Smooth muscle cell (in vitro differentiated cells): ENCODE data around the gene HK1. TPM values are rescaled to one million over a fixed set of nuclear protein-coding genes. Genes with fewer than 3 reads are reported as not detected.
"Not testable (repeated sequence)": the region's sequence is repeated elsewhere in the genome, so short reads cannot be mapped to it uniquely, and the experiment has no call there.

Experiments
- DNase-seq: peaks from one replicate; lab custom pipeline; 2025; ENCODE audit not compliant: unreplicated experiment; lab: John Stamatoyannopoulos, UW
- H2AFZ ChIP-seq: fragments of 200-600 bp; sonication (generic); 2 replicates; pipeline ENCODE4 v1.6.0; 2016; ENCODE audit warnings: antibody characterized with exemption, low read depth, mild to moderate bottlenecking
- H3F3A ChIP-seq: fragments of 200-600 bp; sonication (generic); 2 replicates; pipeline ENCODE4 v1.6.0; 2017; ENCODE audit warnings: antibody characterized with exemption, low read depth
- H3K27ac ChIP-seq: fragments of 200-600 bp; sonication (generic); 2 replicates; pipeline ENCODE4 v1.5.1; 2016; ENCODE audit warnings: low read depth, mild to moderate bottlenecking
- H3K27me3 ChIP-seq: fragments of 200-600 bp; sonication (generic); 2 replicates; pipeline ENCODE4 v1.6.1; 2016; ENCODE audit warnings: low read depth, mild to moderate bottlenecking
- H3K36me3 ChIP-seq: fragments of 200-600 bp; sonication (generic); 2 replicates; pipeline ENCODE4 v1.5.1; 2016; ENCODE audit warnings: low read depth
- H3K4me1 ChIP-seq: fragments of 200-600 bp; sonication (generic); 2 replicates; pipeline ENCODE4 v1.5.1; 2016; ENCODE audit warnings: low read depth
- H3K4me2 ChIP-seq: fragments of 200-600 bp; sonication (generic); 2 replicates; pipeline ENCODE4 v1.6.0; 2016; ENCODE audit warnings: mild to moderate bottlenecking
- H3K4me3 ChIP-seq: fragments of 200-600 bp; sonication (generic); 2 replicates; pipeline ENCODE4 v1.5.1; 2016; ENCODE audit warnings: mild to moderate bottlenecking
- H3K79me2 ChIP-seq: fragments of 200-600 bp; sonication (generic); 2 replicates; pipeline ENCODE4 v1.6.0; 2016; ENCODE audit warnings: low read depth, mild to moderate bottlenecking
- H3K9ac ChIP-seq: fragments of 200-600 bp; sonication (generic); 2 replicates; pipeline ENCODE4 v1.6.0; 2016; ENCODE audit warnings: low read depth
- H3K9me3 ChIP-seq: fragments of 200-600 bp; sonication (generic); replicated peaks from 2 replicates; pipeline ENCODE4 v1.5.1; 2016; ENCODE audit warnings: low read depth
- H4K20me1 ChIP-seq: fragments of 200-600 bp; sonication (generic); 2 replicates; pipeline ENCODE4 v1.6.0; 2016; ENCODE audit warnings: low read depth
- WGBS: methylation state at CpG from one replicate; pipeline ENCODE4 v1.1.7; 2016; ENCODE audit warnings: low lambda C conversion rate; 5-methylcytosine and 5-hydroxymethylcytosine counted together
- polyA plus RNA-seq: library from polyadenylated mRNA; unstranded; fragments of >200 nt; fragmentation: Nextera tagmentation; extraction: Ambion mirVana; gene quantifications from 2 replicates; pipeline ENCODE4 v1.2.1, GENCODE V29; 2016
- total RNA-seq: library from RNA; depleted of rRNA; stranded (reverse); fragments of >200 nt; gene quantifications from 2 replicates; pipeline ENCODE4 v1.2.3, GENCODE V29; 2014
- TF ChIP-seq, protein P1 (sequence below): fragments of 200-600 bp; sonication (generic); IDR thresholded peaks from 2 replicates; pipeline ENCODE4 v1.5.1; 2017; ENCODE audit warnings: borderline replicate concordance, mild to moderate bottlenecking, antibody characterized with exemption; ENCODE audit not compliant: insufficient read depth, poor library complexity, severe bottlenecking

HK1 gene
- total and polyA plus RNA-seq, 2 experiments from 2014 or later = 62.7 to 123 TPM

DNA sequence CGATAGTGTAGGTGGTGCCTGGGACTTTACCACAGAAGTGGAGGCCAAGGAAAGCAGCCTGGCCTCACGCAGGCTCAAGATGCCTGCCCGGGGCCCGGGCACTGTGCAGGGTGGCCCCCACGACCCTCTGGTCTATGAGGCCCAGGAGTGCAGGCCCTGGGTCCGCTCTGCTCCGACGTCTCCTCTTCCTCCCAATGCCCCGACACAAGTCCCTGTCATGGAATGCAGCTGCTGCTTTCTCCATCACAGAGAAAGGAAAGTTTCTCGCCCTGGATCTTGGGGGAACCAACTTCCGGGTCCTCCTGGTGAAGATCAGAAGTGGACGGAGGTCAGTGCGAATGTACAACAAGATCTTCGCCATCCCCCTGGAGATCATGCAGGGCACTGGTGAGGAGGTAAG, 28.3 kb upstream of the HK1 start:
- no peaks in the 10 kb centered on the region for H3K79me2 ChIP-seq
- H4K20me1 ChIP-seq = no peaks in the 10 kb centered on the region
- H3K9ac ChIP-seq = no peak overlapping the region
- H3K4me3 ChIP-seq = no peak overlapping the region
- no peak for DNase-seq
- TF ChIP-seq, protein P1, sequence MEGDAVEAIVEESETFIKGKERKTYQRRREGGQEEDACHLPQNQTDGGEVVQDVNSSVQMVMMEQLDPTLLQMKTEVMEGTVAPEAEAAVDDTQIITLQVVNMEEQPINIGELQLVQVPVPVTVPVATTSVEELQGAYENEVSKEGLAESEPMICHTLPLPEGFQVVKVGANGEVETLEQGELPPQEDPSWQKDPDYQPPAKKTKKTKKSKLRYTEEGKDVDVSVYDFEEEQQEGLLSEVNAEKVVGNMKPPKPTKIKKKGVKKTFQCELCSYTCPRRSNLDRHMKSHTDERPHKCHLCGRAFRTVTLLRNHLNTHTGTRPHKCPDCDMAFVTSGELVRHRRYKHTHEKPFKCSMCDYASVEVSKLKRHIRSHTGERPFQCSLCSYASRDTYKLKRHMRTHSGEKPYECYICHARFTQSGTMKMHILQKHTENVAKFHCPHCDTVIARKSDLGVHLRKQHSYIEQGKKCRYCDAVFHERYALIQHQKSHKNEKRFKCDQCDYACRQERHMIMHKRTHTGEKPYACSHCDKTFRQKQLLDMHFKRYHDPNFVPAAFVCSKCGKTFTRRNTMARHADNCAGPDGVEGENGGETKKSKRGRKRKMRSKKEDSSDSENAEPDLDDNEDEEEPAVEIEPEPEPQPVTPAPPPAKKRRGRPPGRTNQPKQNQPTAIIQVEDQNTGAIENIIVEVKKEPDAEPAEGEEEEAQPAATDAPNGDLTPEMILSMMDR = no peak
- H3K27ac ChIP-seq = no peak overlapping the region
- no peak overlapping the region for H2AFZ ChIP-seq
- WGBS = 93% methylated on average over 14 of the region's 14 CpGs
- H3K36me3 ChIP-seq = no peaks in the 10 kb centered on the region
- no peaks in the 10 kb centered on the region for H3F3A ChIP-seq
- no peak overlapping the region for H3K4me2 ChIP-seq
- H3K27me3 ChIP-seq = no peaks in the 10 kb centered on the region
- no peaks in the 10 kb centered on the region for H3K4me1 ChIP-seq
- H3K9me3 ChIP-seq = no peaks in the 10 kb centered on the region

DNA sequence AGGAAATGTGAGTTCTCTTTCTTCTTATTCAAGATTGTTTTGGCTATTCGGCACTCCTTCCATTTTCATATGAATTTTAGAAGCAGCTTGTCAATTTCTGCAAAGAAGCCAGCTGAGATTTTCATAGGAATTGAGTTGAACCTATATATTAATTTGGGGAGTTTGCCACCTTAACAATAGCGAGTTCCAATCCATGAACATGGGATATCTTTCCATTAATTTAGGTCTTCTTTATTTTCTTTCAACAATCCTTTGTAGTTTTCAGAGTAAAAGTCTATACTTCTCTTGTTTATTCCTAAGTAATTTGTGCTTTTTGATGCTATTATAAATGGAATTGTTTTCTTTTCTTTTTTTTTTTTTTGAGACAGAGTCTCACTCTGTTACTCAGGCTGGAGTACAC, 26.9 kb upstream of the HK1 start:
- not testable (repeated sequence) for H2AFZ ChIP-seq, H3K4me3 ChIP-seq, H3K4me2 ChIP-seq, H3K4me1 ChIP-seq, H3F3A ChIP-seq, H3K9me3 ChIP-seq, H3K36me3 ChIP-seq, H4K20me1 ChIP-seq, H3K27ac ChIP-seq, H3K9ac ChIP-seq, H3K27me3 ChIP-seq, DNase-seq, H3K79me2 ChIP-seq
- 92% methylated on average over 2 of the region's 2 CpGs for WGBS

DNA sequence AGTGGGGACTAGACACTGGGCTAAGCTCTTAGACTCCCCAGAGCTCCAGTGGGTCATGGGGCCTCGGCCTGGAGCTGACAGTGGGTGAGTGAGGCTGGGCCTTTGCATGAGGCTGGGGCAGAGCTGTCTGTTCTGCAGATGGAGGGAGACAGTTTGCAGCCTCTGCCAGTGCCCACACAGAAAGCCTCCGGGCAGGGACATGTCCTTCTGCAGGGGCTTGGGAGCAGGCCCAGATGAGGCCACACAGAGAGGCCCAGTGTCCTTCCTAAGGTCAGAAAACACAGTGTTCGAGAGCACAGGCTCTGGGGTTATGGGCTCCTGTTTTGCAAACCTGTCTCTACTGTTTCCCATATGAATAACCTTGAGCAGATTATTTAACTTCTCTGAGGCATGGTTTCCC, 25.1 kb upstream of the HK1 start:
- WGBS = 98% methylated on average over 3 of the region's 3 CpGs
- Histone ChIP-seq H3K9ac (no peak overlapping the region), H2AFZ (no peak overlapping the region), H3K4me1 (no peaks in the 10 kb centered on the region), H3F3A (no peaks in the 10 kb centered on the region), H3K79me2 (no peaks in the 10 kb centered on the region), H3K27ac (no peak overlapping the region), H3K36me3 (no peaks in the 10 kb centered on the region), H3K4me2 (no peak overlapping the region), H4K20me1 (no peaks in the 10 kb centered on the region), H3K4me3 (no peak overlapping the region), H3K27me3 (no peaks in the 10 kb centered on the region), H3K9me3 (no peaks in the 10 kb centered on the region)
- TF ChIP-seq, protein P1 = no peak
- no peak for DNase-seq

DNA sequence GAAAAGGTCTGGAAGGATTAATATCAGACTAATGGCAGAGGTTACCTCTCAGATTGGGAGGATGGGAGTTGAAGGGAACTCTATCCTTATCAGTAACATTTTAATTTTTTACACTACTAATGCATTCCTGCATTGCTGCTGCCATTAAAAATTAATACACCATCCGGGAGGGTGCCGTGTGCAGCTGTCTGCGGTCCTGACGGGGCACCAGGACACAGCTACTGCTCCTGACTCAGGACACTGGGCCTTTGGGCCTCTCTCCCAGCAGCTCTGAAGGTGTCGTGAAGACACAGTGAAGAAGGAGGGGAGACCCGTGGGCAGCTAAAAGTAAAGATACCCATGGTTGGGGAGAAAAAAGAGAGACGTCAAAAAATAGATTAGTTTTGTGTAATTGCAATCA, 23.4 kb upstream of the HK1 start:
- no peak for DNase-seq
- WGBS = 84% methylated on average over 7 of the region's 7 CpGs
- Histone ChIP-seq H3F3A (no peaks in the 10 kb centered on the region), H3K79me2 (no peaks in the 10 kb centered on the region), H3K4me3 (no peak overlapping the region), H3K4me2 (no peak overlapping the region), H3K9ac (no peak overlapping the region), H3K27me3 (no peaks in the 10 kb centered on the region), H3K4me1 (no peaks in the 10 kb centered on the region), H4K20me1 (no peaks in the 10 kb centered on the region), H2AFZ (no peak overlapping the region), H3K9me3 (no peaks in the 10 kb centered on the region), H3K27ac (no peak overlapping the region), H3K36me3 (no peaks in the 10 kb centered on the region)
- TF ChIP-seq, protein P1 = no peak
